HG03520 (cell line): ENCODE data around the gene CBX2.
"Not testable (repeated sequence)": the region's sequence is repeated elsewhere in the genome, so short reads cannot be mapped to it uniquely, and the experiment has no call there.

Experiments used
- ATAC-seq: cut with Tn5 transposase; IDR thresholded peaks from one replicate; pipeline ENCODE4 v1.9.1; 2021; ENCODE audit warnings: mild to moderate bottlenecking, moderate library complexity; ENCODE audit not compliant: unreplicated experiment

Gene CBX2

DNA sequence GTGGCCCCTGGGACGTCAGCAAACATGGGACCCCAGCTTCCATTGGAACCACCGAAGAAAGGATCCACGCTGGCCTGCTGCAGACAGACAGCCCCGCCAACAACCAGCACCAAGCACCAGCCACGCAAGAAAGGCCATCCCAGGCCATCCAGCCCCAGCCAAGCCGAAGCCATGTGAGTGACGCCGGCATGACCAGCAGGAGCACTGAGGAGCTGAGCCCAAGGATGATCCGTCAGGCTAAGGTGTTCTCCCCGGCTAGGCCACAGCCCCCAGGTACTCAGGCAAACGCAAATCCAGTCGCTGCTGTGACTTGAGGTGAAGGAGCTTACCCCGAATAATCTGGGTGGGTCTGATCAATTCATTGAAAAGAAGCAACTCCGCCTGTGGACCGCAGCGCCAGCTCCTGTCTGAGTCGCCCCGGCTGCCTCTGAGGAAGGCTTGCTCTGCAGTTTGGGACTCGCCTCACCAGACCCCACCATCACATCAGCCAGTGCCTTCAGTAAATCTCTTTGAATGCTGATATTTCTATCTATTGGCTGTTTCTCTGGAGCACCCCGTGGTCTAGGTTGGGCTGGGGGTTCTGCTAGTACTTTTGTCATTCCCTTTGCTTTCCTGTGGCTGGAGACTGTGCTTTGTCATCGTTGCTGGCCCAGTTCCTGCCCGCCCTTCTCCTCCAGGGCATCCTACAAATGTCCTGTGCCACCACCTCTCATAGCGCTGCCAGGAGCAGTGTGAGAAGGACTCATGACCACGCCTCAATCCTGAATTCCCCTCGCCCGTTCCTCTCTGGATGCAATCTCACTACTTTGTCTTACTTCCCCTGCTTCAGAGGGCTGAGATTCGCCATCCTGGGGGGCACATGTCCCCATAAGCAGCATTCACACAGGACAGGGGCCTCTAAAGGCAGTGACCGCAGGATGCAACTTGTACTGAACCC, 8.1 kb upstream of the CBX2 start:
- ATAC-seq: no peak

DNA sequence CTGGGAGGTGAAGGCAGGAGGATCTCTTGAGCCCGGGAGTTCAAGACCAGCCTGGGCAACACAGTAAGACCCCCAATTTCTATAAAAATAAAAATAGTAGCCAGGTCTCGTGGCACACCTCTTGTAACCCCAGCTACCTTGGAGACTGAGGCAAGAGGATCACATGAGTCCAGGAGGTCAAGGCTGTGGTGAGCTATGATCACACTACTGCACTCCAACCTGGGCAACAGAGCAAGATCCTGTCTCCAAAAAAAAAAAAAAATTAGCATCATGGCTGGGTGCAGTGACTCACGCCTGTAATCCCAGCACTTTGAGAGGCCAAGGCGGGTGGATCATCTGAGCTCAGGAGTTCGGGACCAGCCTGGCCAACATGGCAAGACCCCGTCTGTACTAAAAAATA, 6.7 kb upstream of the CBX2 start:
- no peak for ATAC-seq

DNA sequence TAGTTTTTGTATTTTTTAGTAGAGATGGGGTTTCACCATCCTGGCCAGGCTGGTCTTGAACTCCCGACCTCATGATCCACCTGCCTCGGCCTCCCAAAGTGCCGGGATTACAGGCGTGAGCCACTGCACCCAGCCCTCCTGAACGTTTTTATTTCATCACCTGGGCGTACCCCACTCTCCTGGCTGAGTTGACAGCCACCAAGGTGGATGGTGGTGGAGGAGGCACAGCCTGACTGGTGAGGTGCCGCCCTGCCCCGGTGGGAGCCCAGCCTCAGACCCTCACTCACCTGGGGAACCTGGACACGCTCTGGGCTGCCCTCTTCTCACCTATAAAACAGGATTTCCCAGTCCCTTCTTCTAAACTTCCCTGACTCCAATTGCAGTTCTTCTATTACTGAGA, 5.2 kb upstream of the CBX2 start:
- not testable (repeated sequence) for ATAC-seq

DNA sequence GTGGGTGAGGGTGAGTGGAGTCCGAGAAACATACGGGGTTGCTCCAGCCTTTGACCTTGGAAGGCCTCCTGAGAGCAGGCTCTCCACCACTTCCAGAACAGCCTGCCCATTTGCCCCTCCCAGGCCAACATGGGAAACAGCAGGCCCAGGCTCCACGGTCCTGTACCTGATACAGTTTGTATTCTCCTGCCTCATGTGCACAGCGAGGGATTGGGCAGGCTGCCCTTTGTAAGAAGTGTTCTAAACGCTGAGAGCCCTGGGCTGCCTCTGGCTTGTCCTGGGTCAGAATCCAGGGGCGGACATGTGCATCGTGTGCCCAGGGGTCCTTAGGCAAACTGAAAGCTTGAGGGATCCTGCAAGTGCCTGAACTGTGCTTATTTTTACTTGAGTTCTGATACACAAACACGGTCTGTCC, 3.4 kb upstream of the CBX2 start:
- no peak for ATAC-seq

DNA sequence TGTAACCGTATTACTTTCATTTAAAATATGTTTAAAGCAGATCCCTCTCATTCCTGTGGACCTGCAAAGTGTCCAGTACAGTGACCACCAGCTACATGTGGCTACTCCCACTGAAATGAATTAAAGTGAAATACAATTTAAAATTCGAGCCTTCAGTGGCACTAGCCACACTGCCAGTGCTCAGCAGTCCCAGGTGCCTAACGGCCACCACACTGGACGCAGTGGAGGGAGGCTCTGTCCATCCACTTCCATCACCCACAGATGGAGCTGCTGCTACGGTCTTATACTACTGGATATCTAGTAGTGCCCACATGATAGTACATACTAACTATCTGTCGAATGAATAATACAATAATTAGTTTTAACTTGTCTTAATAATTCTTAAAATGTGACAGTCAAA, 2.3 kb upstream of the CBX2 start:
- ATAC-seq: no peak

DNA sequence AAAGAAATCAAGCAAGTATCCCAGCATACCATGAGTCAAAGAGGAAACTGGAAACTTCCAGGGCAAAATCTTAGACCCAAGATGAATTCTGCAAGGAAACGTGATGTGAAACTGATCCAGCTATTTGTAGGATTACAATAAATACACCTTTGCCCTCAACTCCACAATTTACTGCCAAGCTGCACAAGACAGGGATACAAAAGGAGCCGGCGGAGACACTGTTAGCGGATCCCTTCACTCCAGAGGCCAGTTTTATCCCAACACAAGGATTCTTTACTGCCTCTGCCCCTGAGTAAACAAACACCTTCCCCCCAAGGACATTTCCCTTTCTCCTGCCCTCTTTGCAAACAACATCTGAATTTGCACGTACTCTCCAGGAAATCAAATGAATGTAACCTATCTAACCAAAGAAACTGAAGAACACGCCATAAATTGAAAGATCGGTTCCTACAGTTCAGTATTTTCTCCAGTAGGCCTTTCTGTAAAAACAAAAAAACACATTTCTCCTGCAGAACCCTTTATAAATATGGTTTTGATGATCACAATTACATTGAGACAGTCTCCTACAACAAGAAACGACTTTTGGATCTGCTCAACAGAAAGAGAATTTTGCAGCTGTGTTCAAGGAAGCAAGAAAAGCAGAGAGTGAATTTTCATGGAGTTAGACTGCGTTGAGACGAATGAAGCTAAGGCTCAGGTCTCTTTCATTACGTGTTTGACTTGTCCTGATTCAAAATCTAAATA, 1.4 kb upstream of the CBX2 start:
- ATAC-seq: no peak

DNA sequence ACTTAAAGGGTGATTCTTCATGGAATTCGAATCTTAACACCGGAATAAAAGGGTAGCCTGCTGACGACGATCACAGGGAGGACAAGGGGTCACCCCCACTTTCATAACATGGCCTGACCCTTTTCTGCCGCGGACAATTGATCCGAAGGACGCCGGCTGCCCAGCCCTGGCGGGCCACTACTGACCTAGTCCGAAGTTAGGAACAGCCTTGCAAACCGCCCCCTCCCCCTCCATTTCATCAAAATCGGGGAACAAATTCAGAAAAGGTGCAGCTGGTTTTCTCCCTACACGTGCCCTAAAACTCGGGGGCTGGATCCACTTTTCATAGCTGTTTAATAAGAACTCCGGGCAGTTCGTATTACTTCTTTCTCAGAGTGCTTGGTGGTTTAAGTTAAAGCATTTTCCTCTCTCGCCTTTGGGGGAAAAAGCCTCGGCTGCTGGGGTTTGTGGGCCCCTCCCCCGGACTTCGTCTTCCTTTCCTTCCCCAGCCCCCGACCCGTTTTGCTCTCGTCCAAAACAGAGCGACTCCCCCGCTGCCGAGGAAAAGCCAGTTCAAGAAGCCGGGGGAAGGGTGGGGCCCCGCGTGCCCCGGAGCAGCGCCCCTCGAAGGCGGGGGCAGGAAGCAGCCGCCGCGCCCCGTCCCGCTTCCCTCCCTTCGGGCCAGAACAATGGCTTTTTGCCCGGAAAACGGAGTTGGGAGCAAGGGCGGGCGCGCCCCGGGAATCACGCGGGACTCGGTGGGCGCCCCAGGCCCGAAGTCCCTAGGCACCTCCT, 641 bp upstream of the CBX2 start:
- ATAC-seq: peak; percentile 16

DNA sequence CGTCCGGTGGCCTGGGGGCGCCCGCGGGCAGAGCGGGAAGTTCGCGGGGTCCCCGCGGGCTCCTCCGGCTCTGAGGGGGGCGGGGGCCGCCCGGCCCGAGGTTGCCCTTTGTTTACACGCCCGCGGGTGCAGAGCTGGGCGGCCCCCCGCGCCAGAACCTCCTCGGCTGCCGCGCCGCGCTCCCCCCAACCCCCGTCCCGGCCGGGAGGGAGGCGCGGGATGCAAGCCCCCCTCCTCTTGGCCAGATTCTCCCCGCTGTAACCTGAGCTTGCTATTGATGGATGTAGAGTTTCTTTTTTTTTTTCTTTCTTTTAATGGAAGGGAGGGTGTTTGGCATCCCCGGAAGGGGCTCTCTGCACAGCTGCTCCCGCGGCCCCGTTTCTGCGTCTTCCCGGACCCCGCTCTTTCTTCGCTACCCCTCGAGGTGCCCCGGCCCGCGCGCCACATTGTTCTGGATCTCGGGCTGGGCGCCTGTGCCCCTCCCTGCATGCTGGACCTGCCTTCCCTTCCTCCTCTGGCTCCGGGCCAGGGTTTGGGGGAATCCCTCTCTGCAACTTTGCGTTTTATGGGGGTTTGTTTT, 646 bp downstream of the CBX2 start:
- peak; percentile 15 for ATAC-seq

DNA sequence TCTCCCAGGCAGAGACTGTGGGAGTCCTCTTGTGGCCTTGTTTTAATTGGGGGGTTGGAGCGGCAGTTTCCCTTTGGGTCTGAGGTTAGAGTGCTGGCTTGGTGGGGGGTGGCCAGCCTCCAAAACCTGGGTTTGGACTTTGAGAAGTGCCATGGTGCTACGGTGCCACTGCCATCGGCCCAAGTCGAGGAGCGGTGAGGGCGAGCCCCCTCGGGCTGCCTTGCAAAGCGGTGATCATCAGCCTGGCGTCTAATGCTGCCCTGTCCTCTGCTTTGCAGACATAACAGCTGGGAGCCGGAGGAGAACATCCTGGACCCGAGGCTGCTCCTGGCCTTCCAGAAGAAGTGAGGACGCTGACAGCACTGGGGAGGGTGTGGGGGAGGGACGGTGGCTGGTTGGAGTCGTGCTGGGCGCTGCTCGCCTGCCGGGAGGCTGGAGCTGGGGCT, 1.2 kb downstream of the CBX2 start:
- ATAC-seq: no peak

DNA sequence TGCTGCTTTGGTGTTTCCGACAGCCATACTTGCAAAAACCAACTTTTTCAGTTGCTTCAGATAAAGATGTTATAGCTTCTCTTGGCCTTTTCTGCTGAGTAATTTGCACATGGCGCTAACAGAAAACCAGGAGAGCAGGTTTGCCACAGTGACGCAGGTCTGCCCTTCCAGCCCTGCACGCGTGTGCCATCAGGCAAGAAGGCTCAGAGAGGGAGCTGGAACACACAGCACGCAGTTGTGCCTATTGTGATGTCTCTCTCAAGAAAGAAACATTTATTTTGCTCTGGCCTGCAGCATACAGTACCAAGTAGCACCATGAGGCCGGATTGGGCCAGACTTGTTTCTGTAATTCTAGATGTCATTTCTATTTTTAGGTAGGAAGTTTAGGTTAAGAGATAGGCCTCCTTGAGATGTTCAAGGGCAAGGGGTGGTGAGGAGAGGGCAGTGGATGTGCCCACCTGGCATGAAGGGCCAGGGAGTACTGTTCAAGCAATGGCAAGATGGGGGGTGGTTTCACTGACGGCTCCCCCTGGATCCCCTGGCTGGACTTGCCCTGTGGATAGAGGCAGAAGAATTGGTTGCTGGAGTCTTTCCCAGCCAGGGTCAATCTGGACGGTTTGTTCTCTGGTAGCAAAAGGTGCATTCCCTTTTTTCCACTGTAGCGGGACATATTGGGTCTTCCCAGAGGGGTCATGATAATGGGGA, 1.9 kb downstream of the CBX2 start:
- ATAC-seq: no peak

DNA sequence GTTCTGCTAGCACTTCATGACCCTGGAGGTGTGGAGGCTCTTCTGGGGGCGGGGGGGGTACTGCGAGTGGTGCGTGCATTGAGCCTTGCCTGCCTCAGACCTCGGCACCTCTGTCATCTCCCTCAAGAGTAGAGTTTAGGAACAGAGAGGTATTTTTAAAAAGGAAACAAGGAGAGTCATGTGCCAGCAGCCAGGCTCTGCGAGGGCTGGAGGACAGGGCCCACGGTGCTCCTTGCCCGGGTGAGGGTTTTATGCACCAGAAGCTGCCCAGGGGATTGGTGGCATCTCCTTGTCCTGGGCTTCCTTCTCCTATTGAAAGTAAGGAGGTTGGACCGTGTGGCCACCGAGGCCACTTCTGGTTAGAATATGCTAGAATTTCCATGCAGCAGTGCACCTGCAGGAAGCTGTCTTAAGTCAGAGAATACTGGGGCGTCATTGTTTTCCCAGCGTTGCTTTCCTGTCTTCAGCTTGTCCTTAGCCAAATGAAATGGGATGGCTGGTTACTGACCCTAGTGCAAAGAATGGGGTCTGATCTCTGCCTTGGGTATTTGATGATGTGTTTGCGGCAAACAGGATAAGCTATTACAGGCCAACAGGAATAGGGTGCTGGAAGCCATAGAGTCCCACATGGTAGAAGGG, 3.2 kb downstream of the CBX2 start:
- no peak for ATAC-seq

DNA sequence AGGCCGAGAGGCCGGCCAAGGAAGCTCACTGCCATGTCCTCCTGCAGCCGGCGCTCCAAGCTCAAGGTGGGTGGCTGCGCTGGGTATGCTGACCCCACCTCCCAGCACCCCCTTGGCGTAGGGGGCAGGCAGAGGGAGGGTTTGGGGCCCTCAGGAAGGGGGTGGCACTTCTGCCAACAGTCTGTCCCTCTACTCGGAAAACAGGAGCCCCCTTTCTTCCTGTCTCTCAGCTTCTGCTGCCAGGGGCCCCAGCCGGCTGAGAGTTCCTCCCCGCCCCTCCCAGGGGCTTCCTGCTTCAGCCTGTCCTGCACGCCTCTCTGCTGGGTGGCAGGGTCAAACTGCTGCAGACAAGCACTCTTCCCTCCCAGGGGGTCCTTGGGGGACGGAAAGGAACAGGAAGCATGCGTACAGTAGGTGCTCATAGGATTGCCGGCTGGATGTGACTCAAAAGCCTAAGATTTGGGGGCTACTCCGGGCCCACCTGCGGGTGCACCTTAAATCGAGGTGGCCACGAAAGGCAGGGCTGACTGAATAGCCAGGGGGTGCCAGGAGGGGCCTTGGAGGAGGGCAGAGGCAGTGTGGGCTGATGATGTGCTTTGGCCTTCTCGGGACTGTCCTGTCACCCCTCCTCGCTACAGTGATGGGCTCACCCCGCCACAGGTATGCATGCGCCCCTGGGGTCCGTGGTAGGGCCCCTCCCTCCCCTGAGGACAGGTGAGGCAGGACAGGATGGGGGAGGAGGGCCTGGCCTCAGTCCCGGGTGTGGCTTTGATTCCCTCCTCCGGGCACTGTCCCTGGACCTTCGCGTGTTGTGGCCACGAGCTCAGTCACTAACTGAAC, 4.0 kb downstream of the CBX2 start:
- ATAC-seq: no peak

DNA sequence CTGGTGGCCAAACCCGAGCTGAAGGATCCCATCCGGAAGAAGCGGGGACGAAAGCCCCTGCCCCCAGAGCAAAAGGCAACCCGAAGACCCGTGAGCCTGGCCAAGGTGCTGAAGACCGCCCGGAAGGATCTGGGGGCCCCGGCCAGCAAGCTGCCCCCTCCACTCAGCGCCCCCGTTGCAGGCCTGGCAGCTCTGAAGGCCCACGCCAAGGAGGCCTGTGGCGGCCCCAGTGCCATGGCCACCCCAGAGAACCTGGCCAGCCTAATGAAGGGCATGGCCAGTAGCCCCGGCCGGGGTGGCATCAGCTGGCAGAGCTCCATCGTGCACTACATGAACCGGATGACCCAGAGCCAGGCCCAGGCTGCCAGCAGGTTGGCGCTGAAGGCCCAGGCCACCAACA, 5.9 kb downstream of the CBX2 start:
- no peak for ATAC-seq

DNA sequence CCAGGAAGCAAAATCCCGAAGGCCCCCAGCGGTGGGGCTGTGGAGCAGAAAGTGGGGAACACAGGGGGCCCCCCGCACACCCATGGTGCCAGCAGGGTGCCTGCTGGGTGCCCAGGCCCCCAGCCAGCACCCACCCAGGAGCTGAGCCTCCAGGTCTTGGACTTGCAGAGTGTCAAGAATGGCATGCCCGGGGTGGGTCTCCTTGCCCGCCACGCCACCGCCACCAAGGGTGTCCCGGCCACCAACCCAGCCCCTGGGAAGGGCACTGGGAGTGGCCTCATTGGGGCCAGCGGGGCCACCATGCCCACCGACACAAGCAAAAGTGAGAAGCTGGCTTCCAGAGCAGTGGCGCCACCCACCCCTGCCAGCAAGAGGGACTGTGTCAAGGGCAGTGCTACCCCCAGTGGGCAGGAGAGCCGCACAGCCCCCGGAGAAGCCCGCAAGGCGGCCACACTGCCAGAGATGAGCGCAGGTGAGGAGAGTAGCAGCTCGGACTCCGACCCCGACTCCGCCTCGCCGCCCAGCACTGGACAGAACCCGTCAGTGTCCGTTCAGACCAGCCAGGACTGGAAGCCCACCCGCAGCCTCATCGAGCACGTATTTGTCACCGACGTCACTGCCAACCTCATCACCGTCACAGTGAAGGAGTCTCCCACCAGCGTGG, 6.5 kb downstream of the CBX2 start:
- no peak for ATAC-seq

DNA sequence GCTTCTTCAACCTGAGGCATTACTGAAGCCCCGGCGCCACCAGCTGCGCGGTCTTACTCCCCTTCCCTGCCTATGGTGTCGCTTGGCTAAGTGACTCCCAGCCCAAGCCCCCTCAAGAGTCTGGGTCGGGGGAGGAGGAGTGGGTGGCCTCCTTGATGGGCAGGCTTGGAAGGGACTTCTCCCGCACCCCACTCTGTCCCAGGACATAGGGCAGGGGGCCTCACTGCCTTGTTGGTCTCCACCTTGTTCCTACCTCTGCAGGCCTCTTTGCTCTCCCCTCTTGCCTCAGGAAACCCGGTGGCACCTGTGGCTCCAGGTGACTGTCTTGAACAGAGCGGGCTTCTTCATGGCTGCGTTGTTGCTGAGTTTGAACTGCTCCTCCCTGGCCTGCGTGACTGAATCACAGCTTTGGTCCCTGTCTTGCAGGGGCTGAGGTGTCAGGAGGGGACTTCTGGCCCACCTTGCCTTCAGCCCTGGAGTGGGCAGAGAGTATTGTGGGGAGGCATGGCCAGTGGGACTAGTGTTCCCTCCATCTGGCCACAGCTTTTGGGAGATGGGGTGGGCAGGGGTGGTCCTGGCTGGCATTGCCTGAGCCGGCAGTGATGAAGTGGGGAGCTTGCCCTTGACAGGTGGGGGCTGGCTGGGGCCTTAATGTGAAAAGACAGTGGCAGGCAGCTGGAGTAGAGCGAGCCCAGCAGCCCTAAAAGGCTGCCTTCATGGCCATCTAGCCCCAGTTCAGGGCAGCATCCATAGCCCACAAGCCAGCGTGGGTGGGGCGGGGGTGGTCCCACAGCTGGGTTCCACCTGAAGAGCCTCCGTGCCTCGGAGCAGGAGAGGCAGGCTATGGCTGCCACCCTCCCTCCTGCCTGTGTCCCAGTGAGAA, 7.3 kb downstream of the CBX2 start:
- no peak for ATAC-seq

DNA sequence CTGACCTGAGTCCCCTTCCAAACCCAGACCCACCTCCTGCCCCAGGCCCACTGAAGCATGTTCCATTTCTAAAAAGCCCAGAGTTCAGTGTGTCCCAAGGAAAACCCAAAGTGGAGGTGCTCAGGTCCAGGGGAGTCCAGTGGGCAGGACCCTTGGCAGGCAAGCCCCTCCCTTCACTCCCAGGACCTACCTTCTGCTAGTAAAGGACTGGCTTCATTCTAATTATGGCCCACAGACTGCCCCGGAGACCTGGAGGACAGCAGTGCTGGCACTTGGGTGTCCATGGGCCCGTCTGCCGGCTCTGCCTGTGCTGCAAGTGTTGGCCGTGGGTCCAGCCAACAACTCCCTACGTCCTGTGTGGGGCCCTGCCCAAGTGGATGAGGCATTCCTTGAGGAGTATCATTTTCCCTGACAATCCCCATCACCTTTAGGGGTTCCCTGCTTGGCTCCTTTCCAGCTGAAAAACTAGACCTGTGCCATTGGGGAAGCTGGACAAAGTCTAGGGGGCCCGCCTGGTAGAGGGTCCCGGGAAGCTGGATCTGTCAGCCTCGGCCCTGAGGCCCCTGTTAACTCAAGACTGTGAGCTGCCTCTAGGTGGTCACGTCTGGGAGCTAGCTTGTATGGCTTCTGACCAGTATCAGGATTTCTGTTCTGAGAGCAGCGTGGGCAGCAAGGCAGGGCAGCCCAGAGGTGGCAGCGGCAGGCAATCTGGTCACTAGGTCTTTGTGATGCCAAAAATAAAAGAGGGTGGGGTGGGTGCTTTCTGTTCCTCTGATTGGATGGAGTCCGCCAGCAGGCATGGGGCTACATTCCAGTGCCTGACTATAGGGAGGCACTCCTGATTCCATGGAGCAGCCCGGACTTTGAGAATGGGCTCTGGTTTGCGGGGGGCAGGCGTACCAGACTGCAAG, 8.2 kb downstream of the CBX2 start:
- ATAC-seq: no peak
